ENCODE measurements around the gene IRAG1. TPM values are rescaled to one million over a fixed set of nuclear protein-coding genes. Genes with fewer than 3 reads are reported as not detected.

Gene IRAG1
- polyA plus RNA-seq, 1 donor from 2014 or later, result 0.14 TPM

GRCh38 chr11:10676919-10677318 lies 16.6 kb downstream of the IRAG1 start:
- Histone ChIP-seq H2AFZ (ENCODE audit: low read depth, low read length) (no peak overlapping the region), H3K27ac (ENCODE audit: low read length) (no peak overlapping the region)

GRCh38 chr11:10674911-10675440 lies 18.6 kb downstream of the IRAG1 start:
- Histone ChIP-seq H3F3A (ENCODE audit: insufficient read depth, low read length, poor library complexity, severe bottlenecking) (no peaks in the 10 kb centered on the region), H3K79me2 (replicated peaks; ENCODE audit: insufficient read depth, low read length) (no peaks in the 10 kb centered on the region), H4K20me1 (ENCODE audit: insufficient read depth) (no peaks in the 10 kb centered on the region), H3K36me3 (ENCODE audit: insufficient read depth, low read length) (no peaks in the 10 kb centered on the region), H3K27me3 (ENCODE audit: insufficient read depth, low read depth, low read length) (no peaks in the 10 kb centered on the region), H3K4me3 (ENCODE audit: low read length) (no peak overlapping the region), H3K27ac (ENCODE audit: low read length) (no peak overlapping the region), H2AFZ (ENCODE audit: low read depth, low read length) (no peak overlapping the region), H3K9me2 (ENCODE audit: insufficient read depth, low read length) (no peaks in the 10 kb centered on the region), H3K9ac (ENCODE audit: low read length) (no peak overlapping the region), H3K9me3 (ENCODE audit: low read length) (no peaks in the 10 kb centered on the region), H3K4me2 (ENCODE audit: low read length) (no peak overlapping the region)
- no peak for TF ChIP-seq TAF1 (IDR thresholded peaks at IDR 0.05; ENCODE audit: low read depth)
- no peak for TF ChIP-seq EZH2 (IDR thresholded peaks at IDR 0.05; ENCODE audit: borderline replicate concordance, insufficient read depth, low read length, poor library complexity, severe bottlenecking)
- TF ChIP-seq POLR2AphosphoS5 (IDR thresholded peaks at IDR 0.05), result no peak
- TF ChIP-seq EP300 (conservative IDR thresholded peaks at IDR 0.05; ENCODE audit: poor library complexity, severe bottlenecking), result no peak
- no peak for TF ChIP-seq SMC3 (conservative IDR thresholded peaks at IDR 0.05; ENCODE audit: poor library complexity)
- no peak for TF ChIP-seq MXI1 (conservative IDR thresholded peaks at IDR 0.05; ENCODE audit: poor library complexity, severe bottlenecking)
- TF ChIP-seq RAD21 (conservative IDR thresholded peaks at IDR 0.05), result no peak
- TF ChIP-seq CTCF (IDR thresholded peaks at IDR 0.05; ENCODE audit: poor library complexity, severe bottlenecking), result no peak

More at GRCh38 chr11:10676919-10677318, 16.6 kb downstream of the IRAG1 start:
- Histone ChIP-seq H3K9me2 (ENCODE audit: insufficient read depth, low read length) (no peaks in the 10 kb centered on the region), H3K9me3 (ENCODE audit: low read length) (no peaks in the 10 kb centered on the region), H3K4me2 (ENCODE audit: low read length) (no peak overlapping the region), H3K4me3 (ENCODE audit: low read length) (no peak overlapping the region), H4K20me1 (ENCODE audit: insufficient read depth) (no peaks in the 10 kb centered on the region), H3K36me3 (ENCODE audit: insufficient read depth, low read length) (no peaks in the 10 kb centered on the region), H3F3A (ENCODE audit: insufficient read depth, low read length, poor library complexity, severe bottlenecking) (no peaks in the 10 kb centered on the region), H3K79me2 (replicated peaks; ENCODE audit: insufficient read depth, low read length) (no peaks in the 10 kb centered on the region), H3K27me3 (ENCODE audit: insufficient read depth, low read depth, low read length) (no peaks in the 10 kb centered on the region), H3K9ac (ENCODE audit: low read length) (no peak overlapping the region)
- TF ChIP-seq RAD21 (conservative IDR thresholded peaks at IDR 0.05), result no peak
- TF ChIP-seq TAF1 (IDR thresholded peaks at IDR 0.05; ENCODE audit: low read depth), result no peak
- no peak for TF ChIP-seq CTCF (IDR thresholded peaks at IDR 0.05; ENCODE audit: poor library complexity, severe bottlenecking)
- TF ChIP-seq EP300 (conservative IDR thresholded peaks at IDR 0.05; ENCODE audit: poor library complexity, severe bottlenecking), result no peak
- no peak for TF ChIP-seq POLR2AphosphoS5 (IDR thresholded peaks at IDR 0.05)
- TF ChIP-seq MXI1 (conservative IDR thresholded peaks at IDR 0.05; ENCODE audit: poor library complexity, severe bottlenecking), result no peak
- no peak for TF ChIP-seq REST (IDR thresholded peaks at IDR 0.05; ENCODE audit: borderline replicate concordance)
- no peak for TF ChIP-seq EZH2 (IDR thresholded peaks at IDR 0.05; ENCODE audit: borderline replicate concordance, insufficient read depth, low read length, poor library complexity, severe bottlenecking)

Data from neural cell (in vitro differentiated cells).